ENCODE data around the gene SPINDOC.

Gene SPINDOC

DNA sequence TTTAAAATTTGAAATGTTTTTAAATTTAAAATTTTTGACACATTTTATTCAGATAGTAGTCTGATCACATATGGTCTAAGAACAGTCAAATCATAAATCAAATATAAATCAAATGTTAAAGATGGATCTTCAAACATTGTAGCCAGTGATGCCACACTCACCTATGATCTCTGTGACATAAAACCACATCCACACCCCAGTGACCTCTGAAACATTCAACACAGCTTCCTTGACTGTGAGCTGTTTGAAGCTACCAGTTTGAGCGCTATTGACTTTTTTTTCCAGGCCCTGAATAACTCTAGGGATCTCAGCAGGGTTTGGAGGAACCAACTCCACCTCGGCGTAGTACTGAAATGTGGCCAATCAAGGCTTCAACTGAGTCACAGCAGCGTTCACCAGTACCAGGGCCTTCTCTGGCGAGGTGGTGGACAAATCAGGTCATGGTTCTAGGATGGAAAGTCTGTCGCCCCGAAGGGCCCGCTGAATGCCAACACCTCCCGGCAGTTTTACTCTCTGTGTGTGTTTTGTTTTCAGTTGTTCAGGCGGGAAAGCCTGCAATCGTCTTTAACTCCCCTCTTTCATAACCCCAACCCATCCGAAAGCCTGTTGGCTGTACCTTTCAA is 21.4 kb downstream of the SPINDOC start:
- TF ChIP-seq GATA2 (IDR thresholded peaks at IDR 0.05; ENCODE audit: low read depth, low read length) = no peak

DNA sequence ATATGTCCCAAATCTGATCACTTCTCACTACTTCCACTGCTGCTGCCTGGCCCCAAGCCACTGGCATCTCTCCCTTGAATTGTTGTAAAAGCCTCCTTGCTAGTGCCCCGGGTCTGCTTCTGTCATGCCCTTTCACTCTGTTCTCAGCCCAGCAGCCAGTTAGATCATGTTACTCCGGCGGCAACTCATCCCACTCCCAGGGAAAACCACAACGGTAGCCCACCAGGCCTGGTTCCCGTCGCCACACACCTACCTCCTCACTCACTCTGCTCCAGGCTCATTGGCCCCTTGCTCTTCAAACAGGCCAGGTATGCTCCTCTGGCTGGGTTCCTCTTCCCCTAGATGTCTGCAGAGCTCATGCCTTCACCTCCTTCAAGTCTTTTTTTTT is 21.9 kb downstream of the SPINDOC start:
- TF ChIP-seq GATA3 (IDR thresholded peaks at IDR 0.05; ENCODE audit: low read depth, low read length) (no peak), GATA2 (IDR thresholded peaks at IDR 0.05; ENCODE audit: low read depth, low read length) (no peak)

DNA sequence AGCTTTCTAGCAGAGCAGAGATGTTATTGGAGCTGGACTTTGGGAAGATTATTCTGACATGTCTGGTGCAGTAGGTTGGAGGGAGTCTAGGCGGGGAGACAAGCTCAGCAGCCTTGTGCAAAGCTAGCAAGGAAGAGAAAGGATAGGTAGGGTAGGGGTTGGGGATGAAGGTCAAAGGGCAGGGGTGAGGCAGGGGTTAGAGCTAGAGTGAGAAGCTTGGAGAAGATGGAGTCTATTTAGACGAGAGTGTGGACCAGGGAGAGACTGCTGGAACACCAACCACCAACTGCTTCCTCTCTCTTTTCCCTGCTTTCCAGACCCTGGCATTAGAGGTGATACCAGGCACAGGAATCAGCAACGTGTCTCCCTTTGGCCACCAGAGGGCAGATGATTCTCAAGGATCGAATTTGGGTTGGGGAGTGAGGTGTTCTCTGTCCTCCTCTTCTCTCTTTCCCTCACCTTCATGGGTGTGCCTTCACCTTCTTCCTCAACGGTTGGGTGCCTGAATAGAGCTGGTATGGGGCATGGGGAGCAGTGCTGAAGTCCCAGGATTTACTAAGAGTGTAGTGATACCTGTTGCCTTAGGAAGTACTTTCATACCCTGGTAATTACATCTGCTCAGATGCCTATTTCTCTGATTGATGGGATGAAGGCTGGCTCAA is 23.9 kb downstream of the SPINDOC start:
- no peak for TF ChIP-seq GATA3 (IDR thresholded peaks at IDR 0.05; ENCODE audit: low read depth, low read length)

DNA sequence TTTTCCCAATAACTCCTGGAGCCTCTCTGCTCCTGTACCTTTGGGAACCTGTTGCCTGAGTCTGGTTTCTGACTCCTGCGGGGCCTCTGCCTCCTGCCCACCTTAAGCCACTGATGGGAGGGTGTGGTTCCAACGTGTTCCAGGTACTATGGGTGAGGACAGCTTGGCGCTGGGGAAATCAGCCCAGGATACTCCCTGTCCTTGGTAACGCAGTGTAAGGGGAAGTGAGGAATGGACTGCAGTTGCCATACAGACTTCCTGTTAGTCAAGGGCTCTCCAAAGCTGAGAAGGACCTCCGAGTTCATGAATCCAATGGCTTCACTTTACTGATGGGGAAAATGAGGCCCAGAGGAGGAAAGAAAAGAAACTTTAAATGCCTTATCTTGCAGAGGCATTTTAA is 24.5 kb downstream of the SPINDOC start:
- no peak for TF ChIP-seq GATA2 (IDR thresholded peaks at IDR 0.05; ENCODE audit: low read depth, low read length)
- no peak for TF ChIP-seq GATA3 (IDR thresholded peaks at IDR 0.05; ENCODE audit: low read depth, low read length)

DNA sequence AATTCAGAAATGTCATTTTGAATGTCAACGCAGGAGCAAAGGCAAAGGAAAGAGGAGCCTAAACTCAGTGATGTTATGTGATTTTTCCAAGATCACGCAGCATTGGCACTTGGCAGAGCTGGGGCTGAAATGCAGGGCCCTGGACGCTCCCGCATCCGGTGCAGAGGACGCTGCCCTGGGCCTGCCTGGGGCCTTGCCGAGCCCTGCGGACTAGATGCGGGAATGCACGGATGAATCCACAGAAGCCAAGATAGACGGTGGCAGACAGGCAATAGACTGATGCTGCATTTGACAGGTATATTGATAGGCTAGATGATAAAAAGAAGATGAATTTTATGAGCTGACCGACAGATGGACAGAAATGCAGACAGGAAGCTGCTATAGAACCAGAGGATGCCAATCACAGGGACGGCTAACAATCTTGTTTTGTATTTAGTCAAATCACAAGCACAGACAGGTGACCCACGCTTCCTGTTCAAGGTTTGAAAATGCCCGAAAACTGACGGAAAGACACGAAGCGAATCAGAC is 25.0 kb downstream of the SPINDOC start:
- TF ChIP-seq GATA3 (IDR thresholded peaks at IDR 0.05; ENCODE audit: low read depth, low read length) (no peak), GATA2 (IDR thresholded peaks at IDR 0.05; ENCODE audit: low read depth, low read length) (no peak)

DNA sequence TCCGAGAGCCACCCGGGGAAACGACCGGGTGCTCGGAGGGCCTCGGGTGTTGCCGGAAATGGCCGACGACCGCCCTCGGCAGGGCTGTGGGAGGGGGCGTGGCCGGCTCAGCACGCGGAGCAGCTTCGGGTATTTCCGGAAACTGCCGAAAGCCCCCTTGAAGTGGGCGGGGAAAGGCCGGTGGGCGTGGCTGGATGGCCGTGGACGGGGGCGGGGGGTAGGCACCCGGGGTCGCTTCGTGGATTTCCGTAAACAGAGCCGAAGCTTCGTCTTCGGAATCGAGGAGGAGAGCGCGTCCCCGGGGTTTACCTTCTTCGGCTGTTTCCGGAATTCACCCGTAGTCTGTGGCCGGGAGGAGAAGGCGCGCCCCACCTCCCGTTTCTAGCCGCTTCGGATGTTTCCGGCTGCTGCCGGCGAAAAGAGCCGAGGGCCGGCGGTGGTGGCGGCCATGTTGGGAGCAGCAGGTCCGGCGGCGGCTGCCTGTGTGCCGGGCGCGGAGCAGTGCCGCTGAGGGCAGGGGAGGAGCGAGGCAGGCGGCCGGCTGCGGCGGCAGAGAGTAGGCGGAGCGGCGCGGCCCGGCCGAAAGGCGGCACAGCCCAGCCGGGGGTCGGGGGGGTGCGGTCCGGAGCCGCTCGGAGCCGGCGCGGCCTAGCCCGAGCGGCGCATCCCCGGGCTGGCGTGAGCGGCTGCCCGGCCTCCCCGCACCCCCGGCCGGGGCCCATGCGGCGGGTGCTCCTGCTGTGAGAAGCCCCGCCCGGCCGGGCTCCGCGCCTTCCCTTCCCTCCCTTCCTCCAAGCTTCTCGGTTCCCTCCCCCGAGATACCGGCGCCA is 25.6 kb downstream of the SPINDOC start, which contains the start of gene MARK2:
TSS of gene MARK2 (plus strand) at position 433 of the 830 bp plus-strand sequence. CDS start at position 830, 397 bp downstream.
- TF ChIP-seq GATA3 (IDR thresholded peaks at IDR 0.05; ENCODE audit: low read depth, low read length) = no peak

DNA sequence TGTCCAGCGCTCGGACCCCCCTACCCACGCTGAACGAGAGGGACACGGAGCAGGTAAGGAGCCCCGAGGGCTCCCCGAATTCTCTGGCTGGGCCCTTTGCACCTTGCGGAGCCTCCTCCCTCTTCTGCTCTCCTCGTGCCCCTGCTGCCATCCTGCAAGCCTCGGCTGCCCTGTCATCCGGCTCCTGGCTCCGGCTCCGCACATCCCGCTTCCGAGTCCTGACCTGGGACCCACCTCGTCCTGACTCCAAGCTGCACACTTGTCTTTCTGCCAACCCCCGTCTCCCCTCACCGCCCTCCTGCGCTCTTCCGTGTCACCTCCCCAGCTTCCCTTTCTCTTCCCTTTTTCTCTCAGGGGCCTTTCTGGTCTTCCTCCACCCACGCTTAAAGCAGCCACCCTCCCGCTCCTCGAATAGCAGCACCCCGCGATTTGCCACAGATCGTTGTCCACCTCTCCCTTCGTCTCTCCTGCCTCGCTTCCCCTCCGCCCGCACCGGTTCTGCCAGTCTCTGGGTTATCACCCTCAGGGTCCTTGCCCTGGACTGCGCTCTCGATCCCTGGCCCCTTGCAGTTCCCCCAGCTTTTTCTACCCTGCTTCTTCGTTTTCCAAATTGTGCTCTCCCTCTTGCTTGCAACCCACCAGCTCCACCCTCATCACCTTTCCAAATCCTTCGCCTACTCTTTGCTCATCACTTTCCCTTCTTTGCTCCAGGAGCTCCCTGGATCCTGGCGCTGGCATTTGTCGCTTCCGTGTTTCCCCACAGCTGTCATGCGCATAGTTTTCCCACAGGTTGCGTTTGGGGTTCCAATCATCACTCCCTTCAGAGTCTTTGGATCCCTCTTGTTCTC is 26.5 kb downstream of the SPINDOC start:
- TF ChIP-seq GATA2 (IDR thresholded peaks at IDR 0.05; ENCODE audit: low read depth, low read length) = no peak
- TF ChIP-seq GATA3 (IDR thresholded peaks at IDR 0.05; ENCODE audit: low read depth, low read length) = no peak

DNA sequence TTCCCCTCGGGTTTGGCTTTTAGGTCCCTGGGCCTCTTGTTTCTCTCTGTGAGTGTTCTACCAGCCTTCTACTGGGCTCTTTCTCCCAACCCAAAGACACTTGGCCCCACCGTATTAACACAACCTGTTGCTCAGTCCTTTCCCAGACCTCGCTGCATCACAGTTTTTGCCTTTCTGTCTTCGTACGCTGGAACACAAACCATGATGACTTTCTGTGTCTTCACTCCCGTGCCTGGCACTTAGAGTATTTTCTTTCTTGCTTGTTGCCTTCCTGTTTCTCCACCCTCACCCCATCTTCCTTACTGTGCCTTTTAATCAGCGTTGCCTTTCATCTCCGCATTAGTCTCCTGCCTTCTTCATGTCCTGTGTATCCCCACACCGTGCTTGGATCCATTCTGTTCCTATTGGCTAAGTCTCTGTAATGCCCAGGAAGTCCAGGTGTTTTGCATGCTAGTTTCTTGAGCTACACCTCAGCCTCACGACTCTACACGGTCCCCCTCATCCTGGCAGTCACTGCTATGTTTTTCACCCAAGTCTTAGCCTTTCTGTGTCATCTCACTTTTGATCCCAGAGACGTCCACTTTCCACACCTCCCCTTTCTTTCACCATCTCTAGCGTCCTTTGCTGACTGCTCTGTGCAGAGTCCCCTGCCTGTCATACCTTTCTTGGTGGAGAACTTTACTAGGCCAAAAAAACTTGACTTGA is 27.3 kb downstream of the SPINDOC start:
- TF ChIP-seq GATA3 (IDR thresholded peaks at IDR 0.05; ENCODE audit: low read depth, low read length) (no peak), GATA2 (IDR thresholded peaks at IDR 0.05; ENCODE audit: low read depth, low read length) (no peak)

DNA sequence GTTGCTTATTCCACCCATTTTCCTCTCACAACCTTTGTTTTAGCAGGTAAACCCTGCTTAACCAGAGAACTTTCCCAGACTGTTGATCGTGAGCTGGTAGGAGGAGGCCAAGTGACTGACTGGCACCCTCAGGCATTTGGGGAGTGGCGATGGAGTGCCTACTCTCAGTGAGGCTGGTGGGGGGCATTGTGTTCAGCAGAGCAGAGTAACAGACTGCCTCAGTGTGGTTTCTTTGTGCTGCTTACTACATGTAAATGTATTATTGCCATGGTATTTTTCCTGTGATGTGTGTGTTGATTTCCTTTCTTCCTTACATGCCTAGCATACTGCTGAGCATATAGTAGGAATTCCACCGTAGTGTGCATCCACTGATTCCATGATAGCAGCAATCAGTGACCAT is 28.3 kb downstream of the SPINDOC start:
- TF ChIP-seq GATA3 (IDR thresholded peaks at IDR 0.05; ENCODE audit: low read depth, low read length) (no peak), GATA2 (IDR thresholded peaks at IDR 0.05; ENCODE audit: low read depth, low read length) (no peak)

DNA sequence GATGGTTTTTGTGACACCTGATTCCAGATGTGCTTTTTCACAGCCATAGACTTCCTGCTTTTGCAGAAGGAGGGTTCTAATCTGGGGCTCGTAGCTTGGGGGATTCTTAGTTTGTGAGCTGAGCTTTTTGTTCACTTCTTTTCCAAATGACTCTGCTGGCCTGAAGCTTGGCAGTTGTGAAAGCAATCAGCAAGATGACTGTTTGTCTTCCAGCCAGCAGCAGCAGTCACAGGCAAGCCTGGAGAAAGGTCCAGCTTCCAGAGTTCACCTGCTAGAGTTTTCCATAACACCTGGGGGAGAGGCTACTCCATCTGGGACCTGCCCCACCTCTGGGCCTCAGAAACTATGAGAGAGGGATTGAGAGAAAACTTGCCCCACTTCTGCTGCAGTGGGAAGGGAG is 29.8 kb downstream of the SPINDOC start:
- no peak for TF ChIP-seq GATA3 (IDR thresholded peaks at IDR 0.05; ENCODE audit: low read depth, low read length)
- no peak for TF ChIP-seq GATA2 (IDR thresholded peaks at IDR 0.05; ENCODE audit: low read depth, low read length)

DNA sequence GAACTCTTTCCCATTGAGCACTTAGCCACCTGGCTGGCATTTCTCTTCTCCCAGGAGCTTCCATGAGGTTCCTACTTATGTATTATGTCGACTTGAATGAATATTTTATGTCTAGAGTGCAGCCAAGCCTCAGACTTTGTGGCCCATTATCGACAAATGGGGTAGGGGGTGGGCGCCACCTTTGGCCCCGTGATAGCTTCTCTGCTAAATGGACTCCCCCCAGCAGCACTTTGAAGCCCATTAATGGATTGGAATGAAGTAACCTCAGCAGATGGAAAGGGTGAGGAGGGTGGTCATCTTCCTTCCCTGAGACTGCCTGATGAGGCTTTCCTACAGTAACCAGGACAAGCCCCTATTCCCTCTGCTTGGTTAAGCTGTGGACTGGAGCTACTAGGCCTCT is 31.6 kb downstream of the SPINDOC start:
- TF ChIP-seq GATA2 (IDR thresholded peaks at IDR 0.05; ENCODE audit: low read depth, low read length) = no peak
- no peak for TF ChIP-seq GATA3 (IDR thresholded peaks at IDR 0.05; ENCODE audit: low read depth, low read length)

DNA sequence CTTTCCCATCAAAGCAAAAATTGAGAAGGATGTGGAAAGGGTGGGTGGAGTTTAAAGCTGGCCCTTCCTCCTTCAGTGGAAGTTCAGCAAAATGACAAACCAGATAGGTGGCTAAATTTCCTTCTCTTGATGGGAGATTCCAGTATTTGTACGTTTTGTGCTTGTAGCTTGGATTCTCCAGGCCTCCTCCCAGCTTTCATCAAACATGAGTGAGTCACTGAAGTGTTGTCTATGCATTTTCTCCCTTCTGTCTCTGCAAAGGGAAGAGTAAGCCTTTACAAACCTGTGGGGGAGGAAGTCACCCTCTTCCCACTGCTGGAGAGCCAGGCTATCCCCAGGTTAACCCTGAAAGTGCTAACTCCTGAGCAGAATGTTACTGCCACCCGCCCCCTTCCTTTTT is 32.0 kb downstream of the SPINDOC start:
- no peak for TF ChIP-seq GATA3 (IDR thresholded peaks at IDR 0.05; ENCODE audit: low read depth, low read length)
- no peak for TF ChIP-seq GATA2 (IDR thresholded peaks at IDR 0.05; ENCODE audit: low read depth, low read length)

DNA sequence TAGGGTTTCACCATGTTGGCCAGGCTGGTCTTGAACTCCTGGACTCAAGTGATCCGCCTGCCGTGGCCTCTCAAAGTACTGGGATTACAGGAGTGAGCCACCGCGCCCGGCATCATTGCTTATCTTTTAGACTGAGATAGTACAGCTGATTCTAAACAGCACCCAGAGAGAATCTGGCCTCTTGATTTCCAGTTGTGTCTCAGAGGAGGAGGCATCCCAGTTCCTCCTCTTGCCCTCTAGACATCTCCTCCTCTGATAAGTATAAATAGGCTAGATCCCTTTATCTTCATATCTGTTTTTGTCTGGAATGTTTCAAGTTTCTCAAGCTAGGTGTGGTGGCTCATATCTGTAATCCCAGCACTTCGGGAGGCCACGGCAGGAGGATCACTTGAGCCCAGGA is 32.7 kb downstream of the SPINDOC start:
- TF ChIP-seq GATA3 (IDR thresholded peaks at IDR 0.05; ENCODE audit: low read depth, low read length) (no peak), GATA2 (IDR thresholded peaks at IDR 0.05; ENCODE audit: low read depth, low read length) (no peak)
